ENCODE measurements around the gene BLID. TPM values are rescaled to one million over a fixed set of nuclear protein-coding genes. Genes with fewer than 3 reads are reported as not detected.

BLID gene
- total and polyA plus RNA-seq, 4 donors: 0.25 to 4.5 TPM; not detected in 2

GRCh38 chr11:122096272-122097112, 19.5 kb downstream of the BLID start:
- H3K9ac ChIP-seq (ENCODE audit: insufficient read depth in 1 of 2, low read length in 2 of 2): no peak overlapping the region
- H3K36me3 ChIP-seq (ENCODE audit: control insufficient read depth in 4 of 4, insufficient read depth in 4 of 4, low read length in 4 of 4): peaks cover 0 to 3% (median under 1%) of the 10 kb centered on the region in 4 donors
- H3K4me1 ChIP-seq (ENCODE audit: control insufficient read depth in 5 of 5, insufficient read depth in 5 of 5, low read length in 5 of 5): peaks cover 0 to 19% (median 8%) of the 10 kb centered on the region in 5 donors
- 89 to 93% methylated on average over 12 of the region's 12 CpGs for WGBS, 2 donors
- no peak for TF ChIP-seq CTCF (IDR thresholded peaks at IDR 0.05; ENCODE audit: control extremely low read depth, extremely low read depth)
- H3K27ac ChIP-seq (ENCODE audit: low read depth in 1 of 2, low read length in 1 of 2): no peak overlapping the region
- H3K9me3 ChIP-seq (ENCODE audit: control insufficient read depth in 4 of 4, insufficient read depth in 3 of 4, low read length in 3 of 4): no peaks in the 10 kb centered on the region
- ATAC-seq (ENCODE audit: insufficient read depth, low FRiP score): no peak
- no peak for DNase-seq
- no peak overlapping the region for H3K4me3 ChIP-seq
- H3K27me3 ChIP-seq (ENCODE audit: control insufficient read depth in 3 of 3, insufficient read depth in 3 of 3, low read length in 2 of 3): peaks cover 0 to 12% (median 0%) of the 10 kb centered on the region in 3 donors

GRCh38 chr11:122095681-122096262, 20.2 kb downstream of the BLID start:
- no peak overlapping the region for H3K27ac ChIP-seq (ENCODE audit: low read depth in 1 of 2, low read length in 1 of 2)

GRCh38 chr11:122094836-122095235, 21.2 kb downstream of the BLID start:
- ATAC-seq (ENCODE audit: insufficient read depth, low FRiP score): no peak
- Histone ChIP-seq H3K27ac (ENCODE audit: low read depth in 1 of 2, low read length in 1 of 2) (no peak overlapping the region), H3K27me3 (ENCODE audit: control insufficient read depth in 3 of 3, insufficient read depth in 3 of 3, low read length in 2 of 3) (peaks cover 0 to 10% (median 0%) of the 10 kb centered on the region in 3 donors), H3K4me3 (no peak overlapping the region), H3K9me3 (ENCODE audit: control insufficient read depth in 4 of 4, insufficient read depth in 3 of 4, low read length in 3 of 4) (no peaks in the 10 kb centered on the region), H3K9ac (ENCODE audit: insufficient read depth in 1 of 2, low read length in 2 of 2) (no peak overlapping the region), H3K4me1 (ENCODE audit: control insufficient read depth in 5 of 5, insufficient read depth in 5 of 5, low read length in 5 of 5) (peaks cover 0 to 10% (median 6%) of the 10 kb centered on the region in 5 donors), H3K36me3 (ENCODE audit: control insufficient read depth in 4 of 4, insufficient read depth in 4 of 4, low read length in 4 of 4) (peaks cover 0 to 9% (median 4%) of the 10 kb centered on the region in 4 donors)
- TF ChIP-seq CTCF (IDR thresholded peaks at IDR 0.05; ENCODE audit: control extremely low read depth, extremely low read depth): no peak
- no peak for DNase-seq
- WGBS, 2 donors: 92 to 97% methylated on average over 4 of the region's 4 CpGs

More at GRCh38 chr11:122095681-122096262, 20.2 kb downstream of the BLID start:
- 95 to 97% methylated on average over 12 of the region's 12 CpGs for WGBS, 2 donors
- H3K9ac ChIP-seq (ENCODE audit: insufficient read depth in 1 of 2, low read length in 2 of 2): no peak overlapping the region
- peaks cover 0 to 13% (median 9%) of the 10 kb centered on the region in 5 donors for H3K4me1 ChIP-seq (ENCODE audit: control insufficient read depth in 5 of 5, insufficient read depth in 5 of 5, low read length in 5 of 5)
- peaks cover 0 to 12% (median 0%) of the 10 kb centered on the region in 3 donors for H3K27me3 ChIP-seq (ENCODE audit: control insufficient read depth in 3 of 3, insufficient read depth in 3 of 3, low read length in 2 of 3)
- peaks cover 0 to 8% (median 2%) of the 10 kb centered on the region in 4 donors for H3K36me3 ChIP-seq (ENCODE audit: control insufficient read depth in 4 of 4, insufficient read depth in 4 of 4, low read length in 4 of 4)
- no peak for TF ChIP-seq CTCF (IDR thresholded peaks at IDR 0.05; ENCODE audit: control extremely low read depth, extremely low read depth)
- no peaks in the 10 kb centered on the region for H3K9me3 ChIP-seq (ENCODE audit: control insufficient read depth in 4 of 4, insufficient read depth in 3 of 4, low read length in 3 of 4)
- ATAC-seq (ENCODE audit: insufficient read depth, low FRiP score) (no peak), DNase-seq (no peak)
- H3K4me3 ChIP-seq: no peak overlapping the region
